ENCODE results near the gene CLEC1A. TPM values are rescaled to one million over a fixed set of nuclear protein-coding genes. Genes with fewer than 3 reads are reported as not detected.

Gene CLEC1A
- total RNA-seq, 1 donor from 2014 or later = 15.0 TPM

DNA sequence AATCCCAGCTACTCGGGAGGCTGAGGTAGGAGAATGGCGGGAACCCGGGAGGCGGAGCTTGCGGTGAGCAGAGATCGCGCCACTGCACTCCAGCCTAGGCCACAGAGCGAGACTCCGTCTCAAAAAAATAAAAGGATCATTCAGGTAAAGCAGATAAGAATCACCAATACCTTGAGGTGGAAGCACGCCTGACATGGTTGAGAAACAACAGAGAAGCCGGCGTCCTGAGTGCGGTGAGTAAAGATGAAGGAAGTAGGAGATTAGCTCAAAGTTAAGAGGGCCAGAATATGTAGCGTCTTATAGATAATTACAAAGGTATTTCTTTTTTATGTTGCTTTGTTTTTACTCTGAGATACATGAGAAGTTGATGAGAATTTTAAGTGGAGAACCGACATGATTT is 16.5 kb upstream of the CLEC1A start:
- H3K9me3 ChIP-seq = no peaks in the 10 kb centered on the region
- no peak for ATAC-seq
- H3K27ac ChIP-seq = no peak overlapping the region

DNA sequence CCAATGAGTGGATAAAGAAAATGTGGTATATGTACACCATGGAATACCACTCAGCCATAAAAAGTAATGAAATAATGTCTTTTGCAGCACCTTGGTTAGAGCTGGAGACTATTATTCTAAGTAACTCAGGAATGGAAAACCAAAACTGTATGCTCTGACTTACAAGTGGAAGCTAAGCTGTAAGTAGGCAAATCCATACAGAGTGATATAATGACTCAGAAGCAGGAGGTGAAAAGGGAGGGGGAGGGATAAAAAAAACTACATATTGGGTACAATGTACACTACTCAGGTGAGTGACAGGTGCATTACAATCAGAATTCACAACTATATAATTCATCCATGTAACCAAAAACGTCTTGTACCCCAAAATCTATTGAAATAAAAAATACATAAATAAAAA is 15.1 kb upstream of the CLEC1A start:
- Histone ChIP-seq H3K9me3 (no peaks in the 10 kb centered on the region), H3K27me3 (no peaks in the 10 kb centered on the region), H3K36me3 (no peaks in the 10 kb centered on the region), H3K27ac (no peak overlapping the region), H3K4me1 (no peaks in the 10 kb centered on the region), H3K4me3 (no peak overlapping the region)
- intact Hi-C loops (cut with DNase I) = no loop called here
- ATAC-seq = no peak
- TF ChIP-seq, protein P1, sequence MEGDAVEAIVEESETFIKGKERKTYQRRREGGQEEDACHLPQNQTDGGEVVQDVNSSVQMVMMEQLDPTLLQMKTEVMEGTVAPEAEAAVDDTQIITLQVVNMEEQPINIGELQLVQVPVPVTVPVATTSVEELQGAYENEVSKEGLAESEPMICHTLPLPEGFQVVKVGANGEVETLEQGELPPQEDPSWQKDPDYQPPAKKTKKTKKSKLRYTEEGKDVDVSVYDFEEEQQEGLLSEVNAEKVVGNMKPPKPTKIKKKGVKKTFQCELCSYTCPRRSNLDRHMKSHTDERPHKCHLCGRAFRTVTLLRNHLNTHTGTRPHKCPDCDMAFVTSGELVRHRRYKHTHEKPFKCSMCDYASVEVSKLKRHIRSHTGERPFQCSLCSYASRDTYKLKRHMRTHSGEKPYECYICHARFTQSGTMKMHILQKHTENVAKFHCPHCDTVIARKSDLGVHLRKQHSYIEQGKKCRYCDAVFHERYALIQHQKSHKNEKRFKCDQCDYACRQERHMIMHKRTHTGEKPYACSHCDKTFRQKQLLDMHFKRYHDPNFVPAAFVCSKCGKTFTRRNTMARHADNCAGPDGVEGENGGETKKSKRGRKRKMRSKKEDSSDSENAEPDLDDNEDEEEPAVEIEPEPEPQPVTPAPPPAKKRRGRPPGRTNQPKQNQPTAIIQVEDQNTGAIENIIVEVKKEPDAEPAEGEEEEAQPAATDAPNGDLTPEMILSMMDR (IDR thresholded peaks at IDR 0.05) = no peak
- DNase-seq = no peak

More for the DNA sequence above, 16.5 kb upstream of the CLEC1A start:
- no peaks in the 10 kb centered on the region for H3K27me3 ChIP-seq
- intact Hi-C loops (cut with DNase I) = no loop called here
- no peaks in the 10 kb centered on the region for H3K4me1 ChIP-seq
- DNase-seq = no peak
- H3K4me3 ChIP-seq = no peak overlapping the region
- TF ChIP-seq, protein P1 (IDR thresholded peaks at IDR 0.05) = no peak
- no peaks in the 10 kb centered on the region for H3K36me3 ChIP-seq

DNA sequence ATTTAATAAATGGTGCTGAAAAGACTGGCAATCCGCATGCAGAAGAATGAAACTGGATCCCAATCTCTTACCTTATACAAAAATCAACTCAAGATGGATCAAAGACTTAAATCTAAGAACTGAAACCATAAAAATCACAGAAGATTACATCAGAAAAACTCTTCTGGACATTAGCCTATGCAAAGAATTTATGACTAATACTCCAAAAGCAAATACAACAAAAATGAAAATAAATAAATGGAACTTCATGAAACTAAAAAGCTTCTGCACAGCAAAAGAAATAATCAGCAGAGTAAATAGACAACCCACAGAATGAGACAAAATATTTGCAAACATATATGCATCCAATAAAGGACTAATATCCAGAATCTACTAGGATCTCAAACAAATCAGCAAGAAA is 14.3 kb upstream of the CLEC1A start:
- TF ChIP-seq, protein P1 (IDR thresholded peaks at IDR 0.05) = no peak
- ATAC-seq (no peak), DNase-seq (no peak)
- intact Hi-C loops (cut with DNase I) = no loop called here
- no peaks in the 10 kb centered on the region for H3K4me1 ChIP-seq
- H3K4me3 ChIP-seq = no peak overlapping the region
- no peaks in the 10 kb centered on the region for H3K36me3 ChIP-seq
- no peaks in the 10 kb centered on the region for H3K27me3 ChIP-seq
- H3K27ac ChIP-seq = no peak overlapping the region
- no peaks in the 10 kb centered on the region for H3K9me3 ChIP-seq

DNA sequence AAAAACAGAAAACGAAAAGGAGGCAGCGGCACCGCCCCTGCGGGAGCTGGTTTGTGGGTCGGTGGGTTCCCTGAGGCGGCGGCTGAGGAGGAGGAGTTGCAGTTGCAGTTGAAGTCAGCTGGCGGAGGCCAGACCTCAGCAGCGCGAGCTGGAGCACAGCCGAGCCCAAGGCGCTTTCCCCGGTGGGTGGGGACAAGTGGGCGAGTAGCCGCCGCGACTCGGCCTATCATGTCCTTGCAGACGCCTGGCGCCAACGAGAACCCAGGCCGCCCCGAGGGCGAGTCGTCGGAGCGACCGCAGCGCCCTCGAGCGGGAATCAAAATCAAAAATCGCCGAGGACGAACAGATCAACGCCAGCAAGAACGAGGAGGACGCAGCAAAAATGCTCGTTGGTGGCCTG is 12.7 kb upstream of the CLEC1A start:
- ATAC-seq (no peak), DNase-seq (no peak)
- no peaks in the 10 kb centered on the region for H3K4me1 ChIP-seq
- TF ChIP-seq, protein P1 (IDR thresholded peaks at IDR 0.05) = no peak
- no peaks in the 10 kb centered on the region for H3K36me3 ChIP-seq
- H3K9me3 ChIP-seq = no peaks in the 10 kb centered on the region
- intact Hi-C loops (cut with DNase I) = no loop called here
- no peaks in the 10 kb centered on the region for H3K27me3 ChIP-seq
- no peak overlapping the region for H3K27ac ChIP-seq
- H3K4me3 ChIP-seq = no peak overlapping the region

DNA sequence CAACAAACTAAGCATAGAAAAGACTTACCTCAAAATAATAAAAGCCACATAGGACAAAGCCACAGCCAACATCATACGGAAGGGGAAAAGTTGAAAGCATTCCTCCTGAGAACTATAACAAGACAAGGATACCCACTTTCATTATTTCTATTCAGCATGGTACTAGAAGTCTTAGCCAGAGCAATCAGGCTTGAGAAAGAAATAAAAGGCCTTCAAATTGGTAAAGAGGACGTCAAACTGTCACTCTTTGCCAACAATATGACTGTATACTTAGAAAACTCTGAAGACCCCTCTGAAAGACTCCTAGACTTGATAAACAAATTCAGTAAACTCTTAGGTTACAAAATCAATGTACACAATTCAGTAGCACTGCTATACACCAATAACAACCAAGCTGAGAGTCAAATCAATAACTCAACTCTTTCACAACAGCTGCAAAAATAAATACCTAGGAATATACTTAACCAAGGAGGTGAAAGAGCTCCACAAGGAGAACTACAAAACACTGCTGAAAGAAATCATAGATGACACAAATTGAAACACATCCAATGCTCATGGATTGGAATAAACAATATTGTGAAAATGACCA is 11.6 kb upstream of the CLEC1A start:
- Histone ChIP-seq H3K9me3 (no peaks in the 10 kb centered on the region), H3K4me3 (no peak overlapping the region), H3K27me3 (no peaks in the 10 kb centered on the region), H3K27ac (no peak overlapping the region), H3K4me1 (no peaks in the 10 kb centered on the region), H3K36me3 (no peaks in the 10 kb centered on the region)
- no peak for DNase-seq
- TF ChIP-seq, protein P1 (IDR thresholded peaks at IDR 0.05) = no peak
- intact Hi-C loops (cut with DNase I) = no loop called here
- ATAC-seq = no peak

DNA sequence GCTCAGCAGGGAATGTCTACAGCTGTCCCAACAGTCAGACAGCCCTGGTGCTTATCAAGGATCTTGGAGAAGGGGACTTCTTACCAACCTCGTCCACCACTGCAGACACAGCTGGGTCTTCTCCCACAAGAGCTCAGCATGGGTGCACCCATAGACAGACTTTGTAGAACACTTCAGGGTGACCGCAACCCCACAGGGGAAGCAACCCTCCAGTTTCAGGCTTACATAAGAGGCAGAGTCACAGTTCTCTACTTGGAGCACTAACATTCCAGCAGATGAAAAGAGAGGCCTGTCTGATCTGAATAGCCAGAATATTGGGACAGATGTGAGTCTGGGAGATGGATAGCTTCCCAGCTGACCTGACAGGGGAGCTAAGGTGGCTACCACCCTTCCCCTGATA is 3.5 kb upstream of the CLEC1A start:
- intact Hi-C loops (cut with DNase I) = no loop called here
- Histone ChIP-seq H3K4me3 (no peak overlapping the region), H3K36me3 (no peaks in the 10 kb centered on the region), H3K4me1 (peaks cover 12% of the 10 kb centered on the region), H3K27me3 (no peaks in the 10 kb centered on the region), H3K27ac (no peak overlapping the region), H3K9me3 (no peaks in the 10 kb centered on the region)
- TF ChIP-seq, protein P1 (IDR thresholded peaks at IDR 0.05) = no peak
- no peak for DNase-seq
- ATAC-seq = peak; percentile 93

All from upper lobe of right lung (tissue), 1 donor.